Measurements from ENCODE around the gene XCR1. TPM values are rescaled to one million over a fixed set of nuclear protein-coding genes. Genes with fewer than 3 reads are reported as not detected.

XCR1 gene
- total RNA-seq, 1 experiment from 2014 or later = not detected

- H3K27ac Mint-ChIP-seq (ENCODE audit: low read depth, unreplicated experiment) = no peak overlapping the region
- ChIA-PET CTCF (interaction anchor here (0.5 to 1.1 kb wide), 2 partner anchors 41 to 103 kb away, joined by 3 to 4 read pairs; no protein-coding TSS in a partner anchor), POLR2A (no interaction called here)
- no peaks in the 10 kb centered on the region for H3K4me1 Mint-ChIP-seq (ENCODE audit: insufficient read depth, unreplicated experiment)
- intact Hi-C loops (cut with micrococcal nuclease) = no loop called here
- no peaks in the 10 kb centered on the region for H3K27me3 Mint-ChIP-seq (ENCODE audit: insufficient read depth, unreplicated experiment)
- no peak overlapping the region for H3K4me3 Mint-ChIP-seq (ENCODE audit: unreplicated experiment)
- peaks cover 5% of the 10 kb centered on the region for H3K36me3 Mint-ChIP-seq (ENCODE audit: insufficient read depth, unreplicated experiment)
- H3K9me3 Mint-ChIP-seq (ENCODE audit: unreplicated experiment) = peaks cover 18% of the 10 kb centered on the region
- DNase-seq (ENCODE audit: unreplicated experiment) = no peak
- TF ChIP-seq, protein P1, sequence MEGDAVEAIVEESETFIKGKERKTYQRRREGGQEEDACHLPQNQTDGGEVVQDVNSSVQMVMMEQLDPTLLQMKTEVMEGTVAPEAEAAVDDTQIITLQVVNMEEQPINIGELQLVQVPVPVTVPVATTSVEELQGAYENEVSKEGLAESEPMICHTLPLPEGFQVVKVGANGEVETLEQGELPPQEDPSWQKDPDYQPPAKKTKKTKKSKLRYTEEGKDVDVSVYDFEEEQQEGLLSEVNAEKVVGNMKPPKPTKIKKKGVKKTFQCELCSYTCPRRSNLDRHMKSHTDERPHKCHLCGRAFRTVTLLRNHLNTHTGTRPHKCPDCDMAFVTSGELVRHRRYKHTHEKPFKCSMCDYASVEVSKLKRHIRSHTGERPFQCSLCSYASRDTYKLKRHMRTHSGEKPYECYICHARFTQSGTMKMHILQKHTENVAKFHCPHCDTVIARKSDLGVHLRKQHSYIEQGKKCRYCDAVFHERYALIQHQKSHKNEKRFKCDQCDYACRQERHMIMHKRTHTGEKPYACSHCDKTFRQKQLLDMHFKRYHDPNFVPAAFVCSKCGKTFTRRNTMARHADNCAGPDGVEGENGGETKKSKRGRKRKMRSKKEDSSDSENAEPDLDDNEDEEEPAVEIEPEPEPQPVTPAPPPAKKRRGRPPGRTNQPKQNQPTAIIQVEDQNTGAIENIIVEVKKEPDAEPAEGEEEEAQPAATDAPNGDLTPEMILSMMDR (IDR thresholded peaks at IDR 0.05; ENCODE audit: unreplicated experiment) = no peak
- no TSS peak for BruUV-seq (replicated peaks)
Measured at GRCh38 chr3:46031747-46032146, 4.5 kb upstream of the XCR1 start.

DNA sequence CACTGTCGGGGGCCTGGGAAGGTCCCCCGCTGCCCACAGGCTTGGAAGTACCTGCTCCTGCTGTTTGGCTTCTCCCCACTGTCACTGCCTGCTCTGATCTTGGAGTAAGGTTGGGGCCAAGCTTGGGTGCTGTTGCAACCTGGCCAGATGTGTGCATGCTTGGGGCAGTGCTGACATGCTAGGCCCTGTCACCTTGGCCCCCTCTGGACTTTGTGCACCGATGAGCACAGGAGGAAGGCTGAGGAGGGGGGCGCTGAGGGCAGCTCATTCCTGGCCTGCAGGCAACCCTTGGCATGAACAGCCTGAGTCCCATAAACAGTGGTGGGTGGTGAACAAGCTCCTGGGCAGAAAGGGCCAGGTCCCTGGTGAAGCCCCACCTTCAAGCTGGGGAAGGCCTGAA lies 4.0 kb upstream of the XCR1 start:
- H3K36me3 Mint-ChIP-seq (ENCODE audit: insufficient read depth, unreplicated experiment) = peaks cover 5% of the 10 kb centered on the region
- H3K27me3 Mint-ChIP-seq (ENCODE audit: insufficient read depth, unreplicated experiment) = no peaks in the 10 kb centered on the region
- no TSS peak for BruUV-seq (replicated peaks)
- no peak for DNase-seq (ENCODE audit: unreplicated experiment)
- ChIA-PET POLR2A (no interaction called here), CTCF (interaction anchor here (0.5 to 1.2 kb wide), 3 partner anchors 41 to 102 kb away, joined by 3 to 4 read pairs (median 4); no protein-coding TSS in a partner anchor)
- peaks cover 18% of the 10 kb centered on the region for H3K9me3 Mint-ChIP-seq (ENCODE audit: unreplicated experiment)
- no peak overlapping the region for H3K27ac Mint-ChIP-seq (ENCODE audit: low read depth, unreplicated experiment)
- no peaks in the 10 kb centered on the region for H3K4me1 Mint-ChIP-seq (ENCODE audit: insufficient read depth, unreplicated experiment)
- TF ChIP-seq, protein P1 (IDR thresholded peaks at IDR 0.05; ENCODE audit: unreplicated experiment) = no peak
- intact Hi-C loops (cut with micrococcal nuclease) = no loop called here
- H3K4me3 Mint-ChIP-seq (ENCODE audit: unreplicated experiment) = no peak overlapping the region

DNA sequence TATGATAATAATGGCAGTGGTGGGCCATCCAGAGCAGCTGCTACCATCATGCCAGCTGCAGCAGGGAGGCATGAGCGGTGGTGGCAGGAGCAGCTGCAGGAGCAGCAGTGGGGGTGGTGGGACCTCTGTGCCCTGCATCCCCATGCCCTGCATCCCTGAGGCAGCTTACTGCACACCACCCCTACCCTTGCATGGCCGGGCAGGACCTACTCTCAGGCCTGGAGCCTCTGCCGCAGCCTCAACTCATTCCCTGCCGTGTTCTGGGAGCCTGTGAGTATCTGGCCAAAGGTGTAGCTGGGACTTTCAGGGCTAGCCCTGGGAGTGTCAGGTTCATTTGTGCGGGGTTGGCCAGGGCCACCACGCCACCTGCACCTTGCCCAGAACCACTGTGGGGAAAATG lies 3.3 kb upstream of the XCR1 start:
- no peaks in the 10 kb centered on the region for H3K27me3 Mint-ChIP-seq (ENCODE audit: insufficient read depth, unreplicated experiment)
- no peak overlapping the region for H3K27ac Mint-ChIP-seq (ENCODE audit: low read depth, unreplicated experiment)
- DNase-seq (ENCODE audit: unreplicated experiment) = no peak
- CTCF ChIA-PET = interaction anchor here (0.7 to 1.2 kb wide), 2 partner anchors 48 to 87 kb away, joined by 3 to 4 read pairs; partner anchors contain the start of gene CXCR6
- no peaks in the 10 kb centered on the region for H3K4me1 Mint-ChIP-seq (ENCODE audit: insufficient read depth, unreplicated experiment)
- no peak overlapping the region for H3K4me3 Mint-ChIP-seq (ENCODE audit: unreplicated experiment)
- peaks cover 18% of the 10 kb centered on the region for H3K9me3 Mint-ChIP-seq (ENCODE audit: unreplicated experiment)
- H3K36me3 Mint-ChIP-seq (ENCODE audit: insufficient read depth, unreplicated experiment) = peaks cover 5% of the 10 kb centered on the region
- TF ChIP-seq, protein P1 (IDR thresholded peaks at IDR 0.05; ENCODE audit: unreplicated experiment) = no peak
- POLR2A ChIA-PET = no interaction called here
- no TSS peak for BruUV-seq (replicated peaks)
- intact Hi-C loops (cut with micrococcal nuclease) = no loop called here

DNA sequence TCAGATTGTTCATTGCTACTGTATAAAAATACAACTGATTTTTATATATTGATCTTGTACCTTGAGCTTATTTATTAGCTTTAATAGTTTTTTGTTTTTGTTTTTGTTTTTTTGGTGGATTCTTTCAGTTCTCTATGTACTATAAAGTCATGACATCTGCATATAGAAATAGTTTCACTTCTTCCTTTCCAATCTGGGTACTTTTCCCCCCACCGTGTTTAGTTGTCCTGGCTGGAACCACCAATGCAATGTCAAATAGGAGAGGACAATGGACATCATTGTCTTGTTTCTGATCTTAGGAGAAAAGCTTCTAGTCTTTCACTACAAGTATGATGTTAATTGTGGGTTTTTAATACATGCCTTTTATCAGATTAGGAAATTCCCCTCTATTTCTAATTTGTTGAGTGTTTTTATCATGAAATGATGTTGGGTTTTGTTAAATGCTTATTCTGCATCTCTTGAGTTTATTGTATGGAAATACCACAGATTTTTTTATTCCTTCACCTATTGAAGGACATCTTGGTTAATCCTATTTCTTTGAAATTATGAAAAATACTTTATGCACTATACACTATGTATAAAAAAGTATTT lies 2.8 kb upstream of the XCR1 start:
- Mint-ChIP-seq H3K36me3 (ENCODE audit: insufficient read depth, unreplicated experiment) (peaks cover 4% of the 10 kb centered on the region), H3K27me3 (ENCODE audit: insufficient read depth, unreplicated experiment) (no peaks in the 10 kb centered on the region), H3K9me3 (ENCODE audit: unreplicated experiment) (peaks cover 18% of the 10 kb centered on the region), H3K27ac (ENCODE audit: low read depth, unreplicated experiment) (no peak overlapping the region), H3K4me1 (ENCODE audit: insufficient read depth, unreplicated experiment) (no peaks in the 10 kb centered on the region), H3K4me3 (ENCODE audit: unreplicated experiment) (no peak overlapping the region)
- no TSS peak for BruUV-seq (replicated peaks)
- TF ChIP-seq, protein P1 (IDR thresholded peaks at IDR 0.05; ENCODE audit: unreplicated experiment) = no peak
- CTCF ChIA-PET = interaction anchor here (0.6 to 1.2 kb wide), 3 partner anchors 49 to 517 kb away, joined by 3 to 4 read pairs (median 3); partner anchors contain the start of gene CXCR6
- DNase-seq (ENCODE audit: unreplicated experiment) = no peak
- POLR2A ChIA-PET = no interaction called here
- intact Hi-C loops (cut with micrococcal nuclease) = no loop called here
